Activated B cell treated with CpG ODN at 0.5 μM for 24 hours (primary cell): ENCODE measurements around the gene ZNF184. TPM values are rescaled to one million over a fixed set of nuclear protein-coding genes. Genes with fewer than 3 reads are reported as not detected.

Experiments used
- ATAC-seq: fragments of 200-7000 bp; cut with Tn5 transposase; one replicate; pipeline ENCODE4 v1.10.0; 2021; ENCODE audit warnings: low read depth, mild to moderate bottlenecking, moderate library complexity
- CTCF ChIA-PET: fragments of 350-600 bp; sonication (Branson Sonifier 250); formaldehyde crosslinking; loops from one replicate; lab custom pipeline; 2021; ENCODE audit warnings: antibody characterized with exemption; lab: Charles Lee
- POLR2A ChIA-PET: fragments of 350-600 bp; sonication (Branson Sonifier 250); formaldehyde crosslinking; loops from one replicate; lab custom pipeline; 2021; ENCODE audit warnings: antibody characterized with exemption; lab: Charles Lee
- DNase-seq: peaks from one replicate; pipeline ENCODE4 v3.0.0; 2022
- H3K27ac Mint-ChIP-seq: one replicate; pipeline ENCODE4 v1.8.0; 2020; ENCODE audit warnings: mixed read lengths
- H3K27me3 Mint-ChIP-seq: one replicate; pipeline ENCODE4 v1.8.0; 2021; ENCODE audit warnings: mixed read lengths
- H3K36me3 Mint-ChIP-seq: one replicate; pipeline ENCODE4 v1.8.0; 2021; ENCODE audit warnings: low read depth, mixed read lengths
- H3K4me1 Mint-ChIP-seq: one replicate; pipeline ENCODE4 v1.8.0; 2021; ENCODE audit warnings: mixed read lengths
- H3K4me3 Mint-ChIP-seq: one replicate; pipeline ENCODE4 v1.8.0; 2020; ENCODE audit warnings: mild to moderate bottlenecking, mixed read lengths
- H3K9me3 Mint-ChIP-seq: one replicate; pipeline ENCODE4 v1.8.0; 2020; ENCODE audit warnings: mixed read lengths
- intact Hi-C: fragments of 100-400 bp; cut with micrococcal nuclease; formaldehyde crosslinking; loops from one replicate; pipeline ENCODE4 v1.15.1; 2024
- total RNA-seq: library from RNA; stranded (reverse); gene quantifications from 2 replicates; pipeline ENCODE4 v1.2.3, GENCODE V29; 2022
- TF ChIP-seq, protein P1 (sequence below): fragments of 200-600 bp; IDR thresholded peaks from one replicate; pipeline ENCODE4 v1.8.0; 2022; ENCODE audit warnings: antibody characterized with exemption, mild to moderate bottlenecking

ZNF184 gene
- total RNA-seq, 1 donor from 2014 or later: 8.1 TPM

- DNase-seq (no peak), ATAC-seq (no peak)
- Mint-ChIP-seq H3K27me3 (no peaks in the 10 kb centered on the region), H3K4me1 (no peaks in the 10 kb centered on the region), H3K4me3 (no peak overlapping the region), H3K27ac (no peak overlapping the region), H3K9me3 (peaks cover 49% of the 10 kb centered on the region), H3K36me3 (peaks cover 58% of the 10 kb centered on the region)
- TF ChIP-seq, protein P1, sequence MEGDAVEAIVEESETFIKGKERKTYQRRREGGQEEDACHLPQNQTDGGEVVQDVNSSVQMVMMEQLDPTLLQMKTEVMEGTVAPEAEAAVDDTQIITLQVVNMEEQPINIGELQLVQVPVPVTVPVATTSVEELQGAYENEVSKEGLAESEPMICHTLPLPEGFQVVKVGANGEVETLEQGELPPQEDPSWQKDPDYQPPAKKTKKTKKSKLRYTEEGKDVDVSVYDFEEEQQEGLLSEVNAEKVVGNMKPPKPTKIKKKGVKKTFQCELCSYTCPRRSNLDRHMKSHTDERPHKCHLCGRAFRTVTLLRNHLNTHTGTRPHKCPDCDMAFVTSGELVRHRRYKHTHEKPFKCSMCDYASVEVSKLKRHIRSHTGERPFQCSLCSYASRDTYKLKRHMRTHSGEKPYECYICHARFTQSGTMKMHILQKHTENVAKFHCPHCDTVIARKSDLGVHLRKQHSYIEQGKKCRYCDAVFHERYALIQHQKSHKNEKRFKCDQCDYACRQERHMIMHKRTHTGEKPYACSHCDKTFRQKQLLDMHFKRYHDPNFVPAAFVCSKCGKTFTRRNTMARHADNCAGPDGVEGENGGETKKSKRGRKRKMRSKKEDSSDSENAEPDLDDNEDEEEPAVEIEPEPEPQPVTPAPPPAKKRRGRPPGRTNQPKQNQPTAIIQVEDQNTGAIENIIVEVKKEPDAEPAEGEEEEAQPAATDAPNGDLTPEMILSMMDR: no peak
- ChIA-PET CTCF (interaction anchor here (0.5 kb wide), 1 partner anchor 118 kb away, joined by 3 read pairs; no protein-coding TSS in a partner anchor), POLR2A (no interaction called here)
- intact Hi-C loops: no loop called here
These were observed 71.8 kb downstream of the ZNF184 start for GRCh38 chr6:27400877-27401642.

Other genes with a start within 250 kb of the ZNF184 start
- gene PRSS16, start 225.4 kb downstream of the ZNF184 start, total RNA-seq: 0.73 and 0.91 TPM in 2 replicates
- not detected in 2 replicates for gene POM121L2, start 160.8 kb downstream of the ZNF184 start, total RNA-seq
- gene ZNF391, start 84.3 kb downstream of the ZNF184 start, total RNA-seq: 4.8 and 5.9 TPM in 2 replicates